8988T (cell line): ENCODE data around the gene THOC6.
"Not testable (repeated sequence)": the region's sequence is repeated elsewhere in the genome, so short reads cannot be mapped to it uniquely, and the experiment has no call there.

Experiments
- DNase-seq: peaks from one replicate; pipeline ENCODE4 v3.0.0; 2011

The THOC6 gene

DNA sequence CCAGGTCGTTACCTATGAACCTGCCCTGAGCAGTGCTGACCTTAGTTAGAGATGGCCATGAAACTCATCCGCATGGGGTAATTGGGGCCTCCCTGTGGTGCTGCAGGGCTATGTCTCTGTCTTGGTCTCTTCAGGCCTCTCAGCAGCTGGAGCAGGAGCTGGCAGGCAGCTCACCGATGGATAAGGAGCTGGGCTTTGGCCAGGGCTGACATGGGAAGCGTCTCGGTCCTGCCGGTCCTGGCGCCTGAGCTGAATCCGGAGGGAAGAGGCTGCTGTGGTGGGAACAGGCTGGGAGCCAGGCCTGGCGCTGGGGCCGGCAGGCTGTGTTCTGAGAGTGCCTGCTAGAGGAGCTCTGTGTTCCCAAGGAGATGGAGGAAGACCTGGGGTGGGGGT lies 51.7 kb downstream of the THOC6 start:
- no peak for DNase-seq

DNA sequence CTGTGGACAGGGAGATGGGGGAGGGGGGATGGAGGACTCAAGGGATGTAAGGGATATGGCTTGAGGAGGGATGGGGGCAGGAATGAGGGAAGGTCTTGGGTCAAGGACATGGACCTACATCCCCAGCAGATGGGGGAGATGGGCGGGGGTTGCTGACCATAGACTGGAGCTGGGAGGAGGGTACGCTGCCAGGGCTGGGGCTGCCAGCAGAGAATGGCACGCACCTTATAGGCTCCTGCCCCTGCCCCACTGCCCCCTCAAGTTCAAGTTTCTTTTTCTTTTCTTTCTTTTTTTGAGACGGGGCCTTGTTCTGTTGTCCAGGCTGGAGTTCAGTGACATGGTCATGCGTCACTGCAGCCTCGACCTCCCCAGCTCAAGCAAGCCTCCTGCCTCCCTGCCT lies 52.1 kb downstream of the THOC6 start:
- DNase-seq: not testable (repeated sequence)

DNA sequence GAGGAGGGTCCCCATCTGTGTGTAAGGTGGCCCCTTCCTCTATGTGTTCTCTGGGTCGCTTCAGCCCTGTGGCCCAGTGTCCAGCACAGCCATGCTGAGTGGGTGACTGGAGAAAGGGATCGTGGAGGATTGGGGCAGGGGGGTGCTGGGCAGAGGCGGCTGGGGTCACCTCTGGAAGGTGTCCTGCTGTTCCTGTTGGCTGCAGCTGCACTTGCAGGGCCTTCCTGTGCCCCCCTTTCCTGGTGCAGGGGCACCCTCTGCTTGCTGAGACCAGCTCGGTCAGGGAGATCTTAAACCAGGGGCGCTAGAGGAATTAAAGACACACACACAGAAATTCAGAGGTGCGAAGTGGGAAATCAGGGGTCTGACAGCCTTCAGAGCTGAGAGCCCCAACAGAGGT lies 52.7 kb downstream of the THOC6 start:
- DNase-seq: no peak
